HL-60 (cell line): ENCODE data around the gene BBS4.

Source experiments
- DNase-seq, 2 experiments: peaks; one replicate each; pipeline ENCODE4 v3.0.0-alpha.2; 2010 to 2020; ENCODE audit warnings: low read depth in 1 of 2, low spot score in 1 of 2
- H3K27ac ChIP-seq: fragments of 250-450 bp; sonication (Bioruptor Pico); replicated peaks from 2 replicates; pipeline ENCODE4 v1.5.1; 2020; ENCODE audit warnings: mild to moderate bottlenecking, moderate library complexity
- H3K27me3 ChIP-seq: fragments of 250-450 bp; sonication (Bioruptor Pico); 2 replicates; pipeline ENCODE4 v1.5.1; 2021; ENCODE audit warnings: mild to moderate bottlenecking, moderate library complexity; ENCODE audit not compliant: insufficient read depth, poor library complexity, severe bottlenecking
- H3K4me3 ChIP-seq: replicated peaks from 2 replicates; pipeline ENCODE4 v1.5.1; 2011; ENCODE audit warnings: mild to moderate bottlenecking, control low read depth, low read length; ENCODE audit not compliant: insufficient read depth
- GABPA ChIP-seq: IDR thresholded peaks from 2 replicates; pipeline ENCODE4 v1.6.1; 2012; ENCODE audit warnings: low read depth
- POLR2AphosphoS5 ChIP-seq: IDR thresholded peaks from 2 replicates; pipeline ENCODE4 v1.6.1; 2012; ENCODE audit warnings: low read depth
- SPI1 ChIP-seq: IDR thresholded peaks from 2 replicates; pipeline ENCODE4 v1.6.1; 2012; ENCODE audit warnings: low read depth, mild to moderate bottlenecking, borderline replicate concordance
- TF ChIP-seq, protein P1 (sequence below): IDR thresholded peaks from 2 replicates; pipeline ENCODE4 v1.6.1; 2012; ENCODE audit warnings: low read depth; ENCODE audit not compliant: insufficient replicate concordance
- TF ChIP-seq, protein P2 (sequence below): IDR thresholded peaks from one replicate; pipeline ENCODE4 v1.5.1; 2011; ENCODE audit warnings: low read length, control low read depth, inconsistent platforms; ENCODE audit not compliant: insufficient read depth

BBS4 gene

DNA sequence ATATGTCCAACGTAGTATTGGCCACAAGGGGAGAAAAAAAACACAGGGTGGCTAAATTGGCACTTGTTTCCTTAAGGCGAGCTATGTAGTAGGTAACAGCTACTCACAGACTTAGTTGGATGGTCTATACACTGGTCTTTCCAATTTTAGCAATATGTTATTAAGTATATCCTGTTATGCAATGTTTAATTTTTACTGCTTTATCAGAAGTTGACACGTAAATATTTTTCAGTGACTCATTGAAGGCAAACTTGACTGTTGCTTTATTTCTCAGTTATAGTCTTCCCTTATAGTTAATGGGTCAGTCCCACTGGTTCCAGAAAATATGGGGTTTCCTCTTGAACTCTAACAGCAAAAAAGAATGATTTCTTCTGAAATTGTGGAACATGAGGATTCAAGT lies 51.1 kb downstream of the BBS4 start:
- Histone ChIP-seq H3K27ac (no peak overlapping the region), H3K27me3 (no peaks in the 10 kb centered on the region), H3K4me3 (no peak overlapping the region)
- DNase-seq, result no peak
- TF ChIP-seq POLR2AphosphoS5 (no peak), SPI1 (no peak), GABPA (no peak)
- TF ChIP-seq, protein P1, sequence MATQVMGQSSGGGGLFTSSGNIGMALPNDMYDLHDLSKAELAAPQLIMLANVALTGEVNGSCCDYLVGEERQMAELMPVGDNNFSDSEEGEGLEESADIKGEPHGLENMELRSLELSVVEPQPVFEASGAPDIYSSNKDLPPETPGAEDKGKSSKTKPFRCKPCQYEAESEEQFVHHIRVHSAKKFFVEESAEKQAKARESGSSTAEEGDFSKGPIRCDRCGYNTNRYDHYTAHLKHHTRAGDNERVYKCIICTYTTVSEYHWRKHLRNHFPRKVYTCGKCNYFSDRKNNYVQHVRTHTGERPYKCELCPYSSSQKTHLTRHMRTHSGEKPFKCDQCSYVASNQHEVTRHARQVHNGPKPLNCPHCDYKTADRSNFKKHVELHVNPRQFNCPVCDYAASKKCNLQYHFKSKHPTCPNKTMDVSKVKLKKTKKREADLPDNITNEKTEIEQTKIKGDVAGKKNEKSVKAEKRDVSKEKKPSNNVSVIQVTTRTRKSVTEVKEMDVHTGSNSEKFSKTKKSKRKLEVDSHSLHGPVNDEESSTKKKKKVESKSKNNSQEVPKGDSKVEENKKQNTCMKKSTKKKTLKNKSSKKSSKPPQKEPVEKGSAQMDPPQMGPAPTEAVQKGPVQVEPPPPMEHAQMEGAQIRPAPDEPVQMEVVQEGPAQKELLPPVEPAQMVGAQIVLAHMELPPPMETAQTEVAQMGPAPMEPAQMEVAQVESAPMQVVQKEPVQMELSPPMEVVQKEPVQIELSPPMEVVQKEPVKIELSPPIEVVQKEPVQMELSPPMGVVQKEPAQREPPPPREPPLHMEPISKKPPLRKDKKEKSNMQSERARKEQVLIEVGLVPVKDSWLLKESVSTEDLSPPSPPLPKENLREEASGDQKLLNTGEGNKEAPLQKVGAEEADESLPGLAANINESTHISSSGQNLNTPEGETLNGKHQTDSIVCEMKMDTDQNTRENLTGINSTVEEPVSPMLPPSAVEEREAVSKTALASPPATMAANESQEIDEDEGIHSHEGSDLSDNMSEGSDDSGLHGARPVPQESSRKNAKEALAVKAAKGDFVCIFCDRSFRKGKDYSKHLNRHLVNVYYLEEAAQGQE, result no peak
- TF ChIP-seq, protein P2, sequence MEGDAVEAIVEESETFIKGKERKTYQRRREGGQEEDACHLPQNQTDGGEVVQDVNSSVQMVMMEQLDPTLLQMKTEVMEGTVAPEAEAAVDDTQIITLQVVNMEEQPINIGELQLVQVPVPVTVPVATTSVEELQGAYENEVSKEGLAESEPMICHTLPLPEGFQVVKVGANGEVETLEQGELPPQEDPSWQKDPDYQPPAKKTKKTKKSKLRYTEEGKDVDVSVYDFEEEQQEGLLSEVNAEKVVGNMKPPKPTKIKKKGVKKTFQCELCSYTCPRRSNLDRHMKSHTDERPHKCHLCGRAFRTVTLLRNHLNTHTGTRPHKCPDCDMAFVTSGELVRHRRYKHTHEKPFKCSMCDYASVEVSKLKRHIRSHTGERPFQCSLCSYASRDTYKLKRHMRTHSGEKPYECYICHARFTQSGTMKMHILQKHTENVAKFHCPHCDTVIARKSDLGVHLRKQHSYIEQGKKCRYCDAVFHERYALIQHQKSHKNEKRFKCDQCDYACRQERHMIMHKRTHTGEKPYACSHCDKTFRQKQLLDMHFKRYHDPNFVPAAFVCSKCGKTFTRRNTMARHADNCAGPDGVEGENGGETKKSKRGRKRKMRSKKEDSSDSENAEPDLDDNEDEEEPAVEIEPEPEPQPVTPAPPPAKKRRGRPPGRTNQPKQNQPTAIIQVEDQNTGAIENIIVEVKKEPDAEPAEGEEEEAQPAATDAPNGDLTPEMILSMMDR, result no peak

DNA sequence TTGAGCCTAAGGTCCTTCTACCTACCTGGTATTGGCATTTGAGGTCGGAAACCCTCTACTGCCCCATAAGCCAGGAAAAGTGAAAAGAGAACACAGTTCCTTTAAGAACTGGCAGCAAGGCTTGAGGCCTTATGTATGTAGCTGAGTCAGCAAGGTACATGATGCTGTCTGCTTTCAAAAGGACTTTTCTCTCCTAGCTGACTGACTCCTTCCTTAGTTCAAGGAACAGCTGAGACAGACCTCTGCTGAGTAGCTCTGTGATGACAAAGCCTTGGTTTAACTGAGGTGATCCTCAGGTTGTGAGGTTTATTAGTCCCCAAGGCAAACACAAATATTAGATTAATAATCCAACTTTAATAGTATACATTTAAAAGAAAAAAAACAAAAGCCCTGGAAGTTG lies 51.7 kb downstream of the BBS4 start:
- TF ChIP-seq, protein P2, result no peak
- TF ChIP-seq, protein P1, result no peak
- TF ChIP-seq POLR2AphosphoS5 (no peak), GABPA (no peak), SPI1 (no peak)
- Histone ChIP-seq H3K27me3 (no peaks in the 10 kb centered on the region), H3K4me3 (no peak overlapping the region), H3K27ac (no peak overlapping the region)
- DNase-seq, result no peak

DNA sequence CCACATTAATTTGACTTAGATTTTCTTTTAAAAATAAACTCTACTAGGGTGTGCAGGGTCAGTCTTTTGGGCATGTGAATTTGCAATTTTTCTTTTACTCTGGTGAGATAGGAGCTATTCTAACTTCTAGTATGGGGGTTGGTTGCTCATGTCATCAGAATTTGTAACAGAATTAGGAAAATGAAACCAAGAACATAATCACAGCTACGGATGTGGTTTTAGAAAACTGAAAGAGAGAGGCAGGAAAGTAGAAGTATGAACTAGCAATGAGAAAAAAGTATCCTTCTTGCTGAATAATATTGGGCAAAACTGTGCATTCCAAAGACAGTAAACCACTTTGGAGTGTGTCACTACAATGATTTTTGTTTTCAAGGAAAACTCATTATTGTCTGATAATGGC lies 54.2 kb downstream of the BBS4 start:
- no peak overlapping the region for H3K4me3 ChIP-seq
- DNase-seq, result no peak
- no peaks in the 10 kb centered on the region for H3K27me3 ChIP-seq
- TF ChIP-seq, protein P2, result no peak
- TF ChIP-seq GABPA (no peak), POLR2AphosphoS5 (no peak), SPI1 (no peak)
- TF ChIP-seq, protein P1, result no peak
- H3K27ac ChIP-seq, result no peak overlapping the region
